Nucleus accumbens (tissue), 56 donors: ENCODE measurements around the gene GNAZ.

ENCODE experiments used
- DNase-seq, 56 donors: peaks; one replicate each; lab custom pipeline; 2025; lab: John Stamatoyannopoulos, UW

Gene GNAZ

GRCh38 chr22:23166042-23166831 is 95.9 kb downstream of the GNAZ start:
- DNase-seq, result no peak

GRCh38 chr22:23166841-23167616 is 96.7 kb downstream of the GNAZ start:
- DNase-seq, result no peak

GRCh38 chr22:23168391-23169042 is 98.2 kb downstream of the GNAZ start:
- no peak for DNase-seq

GRCh38 chr22:23169043-23169406 is 98.7 kb downstream of the GNAZ start:
- DNase-seq, result no peak
